GM19452 (cell line): Measurements from ENCODE around the gene RRAGC.
"Not testable (repeated sequence)": the region's sequence is repeated elsewhere in the genome, so short reads cannot be mapped to it uniquely, and the experiment has no call there.

Experiments
- ATAC-seq: cut with Tn5 transposase; IDR thresholded peaks from one replicate; pipeline ENCODE4 v1.9.1; 2021; ENCODE audit not compliant: unreplicated experiment

Gene RRAGC

GRCh38 chr1:38858833-38859560 lies 575 bp downstream of the RRAGC start:
- peak; percentile 31 for ATAC-seq

GRCh38 chr1:38852780-38853179 lies 6.8 kb downstream of the RRAGC start:
- ATAC-seq = no peak

- no peak for ATAC-seq
These were observed 11.5 kb downstream of the RRAGC start for GRCh38 chr1:38848071-38848470.

- ATAC-seq = no peak
These were observed 13.4 kb downstream of the RRAGC start for GRCh38 chr1:38846210-38846609.

- ATAC-seq = not testable (repeated sequence)
These were observed 14.5 kb downstream of the RRAGC start for GRCh38 chr1:38845088-38845487.

- no peak for ATAC-seq
These were observed 19.3 kb downstream of the RRAGC start for GRCh38 chr1:38840281-38840680.

GRCh38 chr1:38839363-38839762 lies 20.2 kb downstream of the RRAGC start:
- no peak for ATAC-seq

- ATAC-seq = not testable (repeated sequence)
These were observed 23.3 kb downstream of the RRAGC start for GRCh38 chr1:38836316-38836715.

- no peak for ATAC-seq
These were observed 24.4 kb downstream of the RRAGC start for GRCh38 chr1:38834937-38835827.

GRCh38 chr1:38834221-38834782 lies 25.3 kb downstream of the RRAGC start:
- no peak for ATAC-seq

- ATAC-seq = no peak
These were observed 26.4 kb downstream of the RRAGC start for GRCh38 chr1:38833146-38833545.

GRCh38 chr1:38832370-38832734 lies 27.2 kb downstream of the RRAGC start:
- ATAC-seq = no peak

GRCh38 chr1:38831731-38832369 lies 27.7 kb downstream of the RRAGC start:
- no peak for ATAC-seq

- ATAC-seq = no peak
These were observed 30.2 kb downstream of the RRAGC start for GRCh38 chr1:38829368-38829767.

GRCh38 chr1:38827318-38827717 lies 32.3 kb downstream of the RRAGC start:
- ATAC-seq = no peak

- no peak for ATAC-seq
These were observed 32.7 kb downstream of the RRAGC start for GRCh38 chr1:38826886-38827285.

GRCh38 chr1:38826262-38826661 lies 33.3 kb downstream of the RRAGC start:
- ATAC-seq = no peak

- ATAC-seq = no peak
These were observed 38.7 kb downstream of the RRAGC start for GRCh38 chr1:38820860-38821259.

- no peak for ATAC-seq
These were observed 40.1 kb downstream of the RRAGC start for GRCh38 chr1:38819516-38819915.

- no peak for ATAC-seq
These were observed 40.5 kb downstream of the RRAGC start for GRCh38 chr1:38819040-38819439.

- no peak for ATAC-seq
These were observed 41.2 kb downstream of the RRAGC start for GRCh38 chr1:38818175-38818976.
